Measurements from ENCODE around the gene TAGLN3.

The TAGLN3 gene

DNA sequence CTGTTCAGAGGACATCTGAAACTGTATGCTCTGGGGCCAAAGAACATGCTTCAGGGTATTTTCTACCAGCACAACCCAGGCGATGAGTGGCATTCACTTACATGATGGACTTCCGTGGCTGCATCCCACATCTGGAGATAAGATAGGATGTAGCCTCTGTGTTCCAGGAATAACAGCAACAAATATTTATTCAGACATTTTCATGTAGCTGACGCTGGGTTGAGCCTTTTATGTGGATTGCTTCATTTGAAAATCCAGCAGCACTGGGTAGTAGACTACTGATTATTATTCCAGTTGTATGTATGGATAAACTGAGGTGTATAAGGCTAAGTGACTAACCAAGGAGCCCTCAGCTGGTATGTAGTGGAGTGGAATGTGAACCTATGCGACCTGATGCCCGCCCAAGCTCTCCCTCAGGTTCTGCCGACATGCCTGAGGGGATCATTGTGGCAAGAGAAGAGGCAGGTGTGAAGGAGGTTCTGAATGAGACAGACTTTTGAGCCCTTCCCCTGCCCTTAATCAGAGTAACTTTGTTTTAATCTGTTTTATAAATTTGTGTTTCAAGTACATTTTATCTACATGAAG lies 45.8 kb upstream of the TAGLN3 start:
- Histone ChIP-seq H3K36me3 (ENCODE audit: control insufficient read depth in 2 of 2, insufficient read depth in 1 of 2, low read length in 2 of 2) (peaks cover 0 to 7% of the 10 kb centered on the region in 2 experiments; a peak in 1 of 3 replicates), H3K9me3 (ENCODE audit: control insufficient read depth, insufficient read depth, low read depth, low read length) (no peaks in the 10 kb centered on the region), H3K27ac (ENCODE audit: extremely low read depth, low read depth, low read length) (no peak overlapping the region), H3K4me1 (ENCODE audit: control insufficient read depth, insufficient read depth, low read length) (peaks cover 7% of the 10 kb centered on the region), H3K4me3 (ENCODE audit: low read depth, low read length) (no peak overlapping the region)
- no peak for TF ChIP-seq ZNF513 (tag by site-specific recombination; IDR thresholded peaks at IDR 0.05)
- TF ChIP-seq ZNF501 (tag by site-specific recombination; IDR thresholded peaks at IDR 0.05): no peak
- TF ChIP-seq ZNF514 (tag by site-specific recombination; IDR thresholded peaks at IDR 0.05): no peak
- ChIA-PET CTCF (no interaction called here), POLR2A (no interaction called here)

DNA sequence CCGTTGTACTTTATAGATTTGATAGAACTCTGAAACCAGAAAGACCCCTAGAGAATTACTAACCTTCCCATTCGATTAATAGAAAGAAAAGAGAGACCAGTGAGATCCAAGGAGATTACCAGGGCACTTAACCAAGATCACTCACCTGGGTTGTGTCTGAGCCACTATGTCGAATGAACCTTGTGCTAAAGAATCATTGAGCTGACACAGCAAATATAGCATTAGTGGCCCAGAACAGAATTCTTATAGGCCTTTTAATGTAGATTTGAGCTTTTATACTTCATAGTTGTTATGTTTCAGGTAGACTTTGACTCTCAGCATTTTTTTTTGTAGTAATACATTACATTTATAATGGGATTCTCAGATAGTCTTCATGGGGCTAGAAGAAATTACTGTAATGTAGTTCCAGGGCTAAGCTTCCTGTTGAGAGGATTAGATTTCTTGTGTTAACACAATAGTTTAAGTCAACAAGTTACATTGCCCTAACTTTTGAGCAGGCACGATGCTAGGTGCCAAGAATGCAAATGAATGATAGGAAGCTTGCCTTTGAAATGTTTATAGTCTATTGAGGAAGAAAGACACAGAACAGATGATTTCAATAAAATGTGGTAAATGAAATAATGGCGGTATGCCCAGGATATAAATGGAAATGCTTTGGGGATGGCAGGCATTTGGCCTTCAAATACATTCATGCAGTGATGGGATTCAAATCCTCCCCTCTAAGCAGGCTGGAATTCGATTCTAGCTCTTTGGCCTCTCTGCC lies 44.3 kb upstream of the TAGLN3 start:
- no peak overlapping the region for H3K4me3 ChIP-seq (ENCODE audit: low read depth, low read length)
- H3K36me3 ChIP-seq (ENCODE audit: control insufficient read depth in 2 of 2, insufficient read depth in 1 of 2, low read length in 2 of 2): peaks cover 0 to 5% of the 10 kb centered on the region in 2 experiments; a peak in 1 of 3 replicates
- no peaks in the 10 kb centered on the region for H3K9me3 ChIP-seq (ENCODE audit: control insufficient read depth, insufficient read depth, low read depth, low read length)
- ChIA-PET CTCF (interaction anchor here (0.6 to 1.6 kb wide), 3 partner anchors 14 to 66 kb away, joined by 3 to 4 read pairs (median 4); no protein-coding TSS in a partner anchor), POLR2A (no interaction called here)
- H3K27ac ChIP-seq (ENCODE audit: extremely low read depth, low read depth, low read length): no peak overlapping the region
- TF ChIP-seq OSR2 (tag by site-specific recombination; IDR thresholded peaks at IDR 0.05): peak; percentile 74
- 0 out of 2 replicates have a peak, but pooled peaks have one; percentile 15 for TF ChIP-seq IKZF3 (tag by site-specific recombination; IDR thresholded peaks at IDR 0.05)
- TF ChIP-seq, protein P1, sequence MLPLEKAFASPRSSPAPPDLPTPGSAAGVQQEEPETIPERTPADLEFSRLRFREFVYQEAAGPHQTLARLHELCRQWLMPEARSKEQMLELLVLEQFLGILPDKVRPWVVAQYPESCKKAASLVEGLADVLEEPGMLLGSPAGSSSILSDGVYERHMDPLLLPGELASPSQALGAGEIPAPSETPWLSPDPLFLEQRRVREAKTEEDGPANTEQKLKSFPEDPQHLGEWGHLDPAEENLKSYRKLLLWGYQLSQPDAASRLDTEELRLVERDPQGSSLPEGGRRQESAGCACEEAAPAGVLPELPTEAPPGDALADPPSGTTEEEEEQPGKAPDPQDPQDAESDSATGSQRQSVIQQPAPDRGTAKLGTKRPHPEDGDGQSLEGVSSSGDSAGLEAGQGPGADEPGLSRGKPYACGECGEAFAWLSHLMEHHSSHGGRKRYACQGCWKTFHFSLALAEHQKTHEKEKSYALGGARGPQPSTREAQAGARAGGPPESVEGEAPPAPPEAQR (tag by site-specific recombination; IDR thresholded peaks at IDR 0.05): no peak
- peak; percentile 82 for TF ChIP-seq FEZF1 (tag by site-specific recombination; IDR thresholded peaks at IDR 0.05)
- no peak for TF ChIP-seq ZNF146 (tag by site-specific recombination; IDR thresholded peaks at IDR 0.05)
- TF ChIP-seq, protein P2, sequence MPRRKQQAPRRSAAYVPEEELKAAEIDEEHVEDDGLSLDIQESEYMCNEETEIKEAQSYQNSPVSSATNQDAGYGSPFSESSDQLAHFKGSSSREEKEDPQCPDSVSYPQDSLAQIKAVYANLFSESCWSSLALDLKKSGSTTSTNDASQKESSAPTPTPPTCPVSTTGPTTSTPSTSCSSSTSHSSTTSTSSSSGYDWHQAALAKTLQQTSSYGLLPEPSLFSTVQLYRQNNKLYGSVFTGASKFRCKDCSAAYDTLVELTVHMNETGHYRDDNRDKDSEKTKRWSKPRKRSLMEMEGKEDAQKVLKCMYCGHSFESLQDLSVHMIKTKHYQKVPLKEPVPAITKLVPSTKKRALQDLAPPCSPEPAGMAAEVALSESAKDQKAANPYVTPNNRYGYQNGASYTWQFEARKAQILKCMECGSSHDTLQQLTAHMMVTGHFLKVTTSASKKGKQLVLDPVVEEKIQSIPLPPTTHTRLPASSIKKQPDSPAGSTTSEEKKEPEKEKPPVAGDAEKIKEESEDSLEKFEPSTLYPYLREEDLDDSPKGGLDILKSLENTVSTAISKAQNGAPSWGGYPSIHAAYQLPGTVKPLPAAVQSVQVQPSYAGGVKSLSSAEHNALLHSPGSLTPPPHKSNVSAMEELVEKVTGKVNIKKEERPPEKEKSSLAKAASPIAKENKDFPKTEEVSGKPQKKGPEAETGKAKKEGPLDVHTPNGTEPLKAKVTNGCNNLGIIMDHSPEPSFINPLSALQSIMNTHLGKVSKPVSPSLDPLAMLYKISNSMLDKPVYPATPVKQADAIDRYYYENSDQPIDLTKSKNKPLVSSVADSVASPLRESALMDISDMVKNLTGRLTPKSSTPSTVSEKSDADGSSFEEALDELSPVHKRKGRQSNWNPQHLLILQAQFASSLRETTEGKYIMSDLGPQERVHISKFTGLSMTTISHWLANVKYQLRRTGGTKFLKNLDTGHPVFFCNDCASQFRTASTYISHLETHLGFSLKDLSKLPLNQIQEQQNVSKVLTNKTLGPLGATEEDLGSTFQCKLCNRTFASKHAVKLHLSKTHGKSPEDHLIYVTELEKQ (tag by site-specific recombination; IDR thresholded peaks at IDR 0.05; ENCODE audit: borderline replicate concordance): peak; percentile 37; the same call in 1 of the 2 replicates
- TF ChIP-seq ZSCAN30 (tag by site-specific recombination; IDR thresholded peaks at IDR 0.05): peak; percentile 70; the same call in 1 of the 2 replicates
- TF ChIP-seq, protein P3, sequence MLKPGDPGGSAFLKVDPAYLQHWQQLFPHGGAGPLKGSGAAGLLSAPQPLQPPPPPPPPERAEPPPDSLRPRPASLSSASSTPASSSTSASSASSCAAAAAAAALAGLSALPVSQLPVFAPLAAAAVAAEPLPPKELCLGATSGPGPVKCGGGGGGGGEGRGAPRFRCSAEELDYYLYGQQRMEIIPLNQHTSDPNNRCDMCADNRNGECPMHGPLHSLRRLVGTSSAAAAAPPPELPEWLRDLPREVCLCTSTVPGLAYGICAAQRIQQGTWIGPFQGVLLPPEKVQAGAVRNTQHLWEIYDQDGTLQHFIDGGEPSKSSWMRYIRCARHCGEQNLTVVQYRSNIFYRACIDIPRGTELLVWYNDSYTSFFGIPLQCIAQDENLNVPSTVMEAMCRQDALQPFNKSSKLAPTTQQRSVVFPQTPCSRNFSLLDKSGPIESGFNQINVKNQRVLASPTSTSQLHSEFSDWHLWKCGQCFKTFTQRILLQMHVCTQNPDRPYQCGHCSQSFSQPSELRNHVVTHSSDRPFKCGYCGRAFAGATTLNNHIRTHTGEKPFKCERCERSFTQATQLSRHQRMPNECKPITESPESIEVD (tag by site-specific recombination; IDR thresholded peaks at IDR 0.05): peak; percentile 62
- TF ChIP-seq ZBTB44 (tag by site-specific recombination; IDR thresholded peaks at IDR 0.05): peak; percentile 68
- no peak for TF ChIP-seq ZSCAN23 (tag by site-specific recombination; IDR thresholded peaks at IDR 0.05)
- peak; percentile 32; the same call in 1 of the 2 replicates for TF ChIP-seq PRDM4 (tag by site-specific recombination; IDR thresholded peaks at IDR 0.05)
- TF ChIP-seq ZNF843 (tag by site-specific recombination; IDR thresholded peaks at IDR 0.05): peak; percentile 75
- TF ChIP-seq SCRT1 (tag by site-specific recombination; IDR thresholded peaks at IDR 0.05; ENCODE audit: borderline replicate concordance): peak; percentile 74
- peak; percentile 65; the same call in 1 of the 2 replicates for TF ChIP-seq MZF1 (tag by site-specific recombination; IDR thresholded peaks at IDR 0.05; ENCODE audit: borderline replicate concordance)
- TF ChIP-seq SCRT2 (tag by site-specific recombination; IDR thresholded peaks at IDR 0.05): peak; percentile 64
- peaks cover 7% of the 10 kb centered on the region for H3K4me1 ChIP-seq (ENCODE audit: control insufficient read depth, insufficient read depth, low read length)
